Erythroblast (primary cell): ENCODE measurements around the gene TMEM154.

Experiments
- GATA1 ChIP-seq: IDR thresholded peaks from 2 replicates; pipeline ENCODE4 v1.6.1; 2011; ENCODE audit warnings: low read depth, mild to moderate bottlenecking, control low read depth, low read length, moderate library complexity
- POLR2A ChIP-seq: IDR thresholded peaks from 2 replicates; pipeline ENCODE4 v1.6.1; 2011; ENCODE audit warnings: mild to moderate bottlenecking, low read length

GRCh38 chr4:152586668-152587067 lies 93.1 kb downstream of the TMEM154 start:
- TF ChIP-seq POLR2A (no peak), GATA1 (no peak)
